H9 (cell line): ENCODE measurements around the gene WWC2. TPM values are rescaled to one million over a fixed set of nuclear protein-coding genes. Genes with fewer than 3 reads are reported as not detected.
A peak's percentile ranks its signal among the peaks of the same experiment; 100 is the strongest.

ENCODE experiments used
- DNase-seq: peaks from one replicate; pipeline ENCODE4 v3.0.0-alpha.2; 2017
- H2AFZ ChIP-seq: one replicate; pipeline ENCODE4 v1.6.1; 2013; ENCODE audit warnings: mild to moderate bottlenecking, low read length, control low read depth, moderate library complexity
- H2AK5ac ChIP-seq: 2 replicates; pipeline ENCODE4 v1.6.1; 2013; ENCODE audit warnings: low read length, control low read depth, mixed read lengths; ENCODE audit not compliant: insufficient read length
- H2BK120ac ChIP-seq: one replicate; pipeline ENCODE4 v1.6.1; 2013; ENCODE audit warnings: low read depth, mild to moderate bottlenecking, low read length, control low read depth, inconsistent platforms; ENCODE audit not compliant: poor library complexity, severe bottlenecking
- H2BK12ac ChIP-seq: 2 replicates; pipeline ENCODE4 v1.6.1; 2013; ENCODE audit warnings: low read length, control low read depth, mixed read lengths, low read depth; ENCODE audit not compliant: insufficient read length
- H2BK15ac ChIP-seq: 2 replicates; pipeline ENCODE4 v1.6.1; 2013; ENCODE audit warnings: low read depth, low read length, control low read depth
- H2BK20ac ChIP-seq: one replicate; pipeline ENCODE4 v1.6.1; 2013; ENCODE audit warnings: low read depth, mild to moderate bottlenecking, low read length, control low read depth, inconsistent platforms; ENCODE audit not compliant: poor library complexity, severe bottlenecking
- H2BK5ac ChIP-seq: 2 replicates; pipeline ENCODE4 v1.6.1; 2013; ENCODE audit warnings: low read length, control low read depth, mixed read lengths; ENCODE audit not compliant: insufficient read length
- H3K14ac ChIP-seq: 2 replicates; pipeline ENCODE4 v1.6.1; 2013; ENCODE audit warnings: low read length, control low read depth; ENCODE audit not compliant: insufficient read depth
- H3K18ac ChIP-seq: 2 replicates; pipeline ENCODE4 v1.6.1; 2013; ENCODE audit warnings: low read depth, mild to moderate bottlenecking, mixed read lengths, low read length, control low read depth; ENCODE audit not compliant: insufficient read length
- H3K23ac ChIP-seq: 2 replicates; pipeline ENCODE4 v1.6.1; 2013; ENCODE audit warnings: low read length, control low read depth, mixed read lengths, low read depth; ENCODE audit not compliant: insufficient read length
- H3K23me2 ChIP-seq: 2 replicates; pipeline ENCODE4 v1.6.1; 2013; ENCODE audit warnings: low read depth, mild to moderate bottlenecking, mixed read lengths, low read length, control low read depth; ENCODE audit not compliant: insufficient read length, poor library complexity, severe bottlenecking
- H3K27ac ChIP-seq: 2 replicates; pipeline ENCODE4 v1.5.1; 2013; ENCODE audit warnings: low read length, control low read depth, mixed read lengths, low read depth; ENCODE audit not compliant: insufficient read length
- H3K27me3 ChIP-seq: 2 replicates; pipeline ENCODE4 v1.6.1; 2013; ENCODE audit warnings: low read length, control low read depth, inconsistent platforms; ENCODE audit not compliant: insufficient read depth
- H3K4ac ChIP-seq: 2 replicates; pipeline ENCODE4 v1.6.1; 2013; ENCODE audit warnings: low read depth, mild to moderate bottlenecking, control low read depth, inconsistent platforms, low read length, moderate library complexity
- H3K4me1 ChIP-seq: 2 replicates; pipeline ENCODE4 v1.6.1; 2013; ENCODE audit warnings: low read length, control low read depth, inconsistent platforms; ENCODE audit not compliant: insufficient read depth
- H3K4me2 ChIP-seq: 2 replicates; pipeline ENCODE4 v1.6.1; 2013; ENCODE audit warnings: low read length, control low read depth, mixed read lengths; ENCODE audit not compliant: insufficient read length, insufficient read depth
- H3K56ac ChIP-seq: 2 replicates; pipeline ENCODE4 v1.6.1; 2013; ENCODE audit warnings: low read depth, mild to moderate bottlenecking, mixed read lengths, low read length, control low read depth; ENCODE audit not compliant: insufficient read length
- H3K79me1 ChIP-seq: 2 replicates; pipeline ENCODE4 v1.6.1; 2013; ENCODE audit warnings: low read depth, mild to moderate bottlenecking, moderate library complexity, low read length, control low read depth, inconsistent platforms; ENCODE audit not compliant: insufficient read depth, poor library complexity, severe bottlenecking
- H3K79me2 ChIP-seq: 2 replicates; pipeline ENCODE4 v1.6.1; 2013; ENCODE audit warnings: low read length, control low read depth, inconsistent platforms; ENCODE audit not compliant: insufficient read depth
- H3K9ac ChIP-seq: 2 replicates; pipeline ENCODE4 v1.6.1; 2013; ENCODE audit warnings: low read length, control low read depth, mixed read lengths; ENCODE audit not compliant: insufficient read length; ENCODE audit errors: extremely low read depth
- H3K9me3 ChIP-seq: one replicate; pipeline ENCODE4 v1.6.1; 2013; ENCODE audit warnings: low read depth, low read length, inconsistent platforms; ENCODE audit not compliant: control insufficient read depth
- H3T11ph ChIP-seq: one replicate; pipeline ENCODE4 v1.6.1; 2013; ENCODE audit warnings: mild to moderate bottlenecking, low read length, control low read depth, inconsistent platforms
- H4K20me1 ChIP-seq: one replicate; pipeline ENCODE4 v1.6.1; 2013; ENCODE audit not compliant: control insufficient read depth, insufficient read length, insufficient read depth
- H4K5ac ChIP-seq: 2 replicates; pipeline ENCODE4 v1.6.1; 2013; ENCODE audit warnings: low read depth, mild to moderate bottlenecking, mixed read lengths, low read length, control low read depth; ENCODE audit not compliant: insufficient read length
- H4K8ac ChIP-seq: replicated peaks from 2 replicates; pipeline ENCODE4 v1.6.1; 2013; ENCODE audit warnings: low read length, control low read depth, mixed read lengths, low read depth; ENCODE audit not compliant: insufficient read length
- H4K91ac ChIP-seq: 2 replicates; pipeline ENCODE4 v1.6.1; 2013; ENCODE audit warnings: low read depth, mild to moderate bottlenecking, moderate library complexity, mixed read lengths, low read length, control low read depth; ENCODE audit not compliant: insufficient read length
- H3K27ac Mint-ChIP-seq, 3 experiments: 2 replicates in 2 of 3; 3 replicates in 1 of 3; pipeline ENCODE4 v1.8.0; 2020 to 2021; ENCODE audit warnings: mixed read lengths in 3 of 3, mild to moderate bottlenecking in 1 of 3, moderate library complexity in 1 of 3
- H3K27me3 Mint-ChIP-seq: 2 replicates; pipeline ENCODE4 v1.8.0; 2021; ENCODE audit warnings: low read depth, mild to moderate bottlenecking, moderate library complexity, mixed read lengths
- H3K36me3 Mint-ChIP-seq, 3 experiments: 2 replicates in 2 of 3; 3 replicates in 1 of 3; pipeline ENCODE4 v1.8.0; 2020 to 2021; ENCODE audit warnings: low read depth in 3 of 3, mixed read lengths in 3 of 3; ENCODE audit not compliant: insufficient read depth in 1 of 3
- H3K4me1 Mint-ChIP-seq, 2 experiments: 2 replicates each; pipeline ENCODE4 v1.8.0; 2020; ENCODE audit warnings: mixed read lengths in 2 of 2
- H3K4me3 Mint-ChIP-seq, 2 experiments: 2 replicates in 1 of 2; 3 replicates in 1 of 2; pipeline ENCODE4 v1.8.0; 2020 to 2021; ENCODE audit warnings: mild to moderate bottlenecking in 2 of 2, mixed read lengths in 2 of 2, moderate library complexity in 1 of 2
- H3K9me3 Mint-ChIP-seq, 2 experiments: 2 replicates in 1 of 2; 3 replicates in 1 of 2; pipeline ENCODE4 v1.8.0; 2020; ENCODE audit warnings: mild to moderate bottlenecking in 2 of 2, mixed read lengths in 2 of 2, moderate library complexity in 1 of 2
- CTCF ChIP-seq: fragments of 200-600 bp; sonication (generic); conservative IDR thresholded peaks from 3 replicates; pipeline ENCODE4 v1.8.0; 2021; ENCODE audit warnings: antibody characterized with exemption, mild to moderate bottlenecking
- WGBS: extraction: QIAGEN DNeasy Blood & Tissue Kit; methylation state at CpG from one replicate; pipeline ENCODE4 v1.1.7; 2013; ENCODE audit warnings: missing lambda C conversion rate, low lambda C conversion rate, mixed read lengths; ENCODE audit not compliant: insufficient read length; ENCODE audit errors: extremely low coverage; 5-methylcytosine and 5-hydroxymethylcytosine counted together
- total RNA-seq: library from RNA; stranded (reverse); gene quantifications from 2 replicates; pipeline ENCODE4 v1.2.1, GENCODE V29; 2021

The WWC2 gene
- total RNA-seq, 1 experiment from 2014 or later: 106 TPM

GRCh38 chr4:183252959-183253358 lies 153.9 kb downstream of the WWC2 start:
- Histone ChIP-seq H3K18ac (no peak overlapping the region), H3T11ph (no peak overlapping the region), H3K27me3 (no peaks in the 10 kb centered on the region), H2BK20ac (no peak overlapping the region), H3K4me1 (0 out of 2 replicates have a peak, but pooled peaks cover 4% of the 10 kb centered on the region), H3K23ac (no peak overlapping the region), H4K91ac (no peak overlapping the region), H3K9me3 (no peaks in the 10 kb centered on the region), H3K79me1 (peaks cover 2% of the 10 kb centered on the region), H3K79me2 (no peaks in the 10 kb centered on the region; the same call in 1 of the 2 replicates), H3K4me2 (no peak overlapping the region), H2BK5ac (no peak overlapping the region), H3K9ac (no peak overlapping the region), H3K4ac (no peak overlapping the region), H4K20me1 (no peaks in the 10 kb centered on the region), H2BK15ac (no peak overlapping the region), H4K5ac (no peak overlapping the region), H3K56ac (no peak overlapping the region), H4K8ac (no peak overlapping the region), H3K27ac (no peak overlapping the region), H2AFZ (no peak overlapping the region), H3K14ac (no peak overlapping the region), H2BK120ac (no peak overlapping the region), H3K23me2 (no peaks in the 10 kb centered on the region), H2BK12ac (no peak overlapping the region), H2AK5ac (no peak overlapping the region)
- peaks cover 17 to 68% (median 67%) of the 10 kb centered on the region in 3 experiments; a peak in 5 of 7 replicates for H3K36me3 Mint-ChIP-seq
- no peak for TF ChIP-seq CTCF
- no peaks in the 10 kb centered on the region for H3K9me3 Mint-ChIP-seq
- no CpG with 5 or more reads among the region's 4 CpGs for WGBS
- no peak overlapping the region for H3K4me3 Mint-ChIP-seq
- H3K27ac Mint-ChIP-seq: peak overlapping the region in 2 of 3 experiments; percentile 48 to 83; a peak in 3 of 7 replicates
- no peaks in the 10 kb centered on the region for H3K27me3 Mint-ChIP-seq
- DNase-seq: no peak
- H3K4me1 Mint-ChIP-seq: peaks cover 14% of the 10 kb centered on the region in 2 experiments
